HK-2 (cell line): ENCODE results near the gene COL8A1.
A peak's percentile ranks its signal among the peaks of the same experiment; 100 is the strongest.

Source experiments
- DNase-seq: peaks from one replicate; pipeline ENCODE4 v3.0.0-alpha.2; 2018; ENCODE audit not compliant: unreplicated experiment

The COL8A1 gene

GRCh38 chr3:99670556-99670950, 32.2 kb downstream of the COL8A1 start:
- no peak for DNase-seq

GRCh38 chr3:99674086-99674789, 35.8 kb downstream of the COL8A1 start:
- DNase-seq = no peak

DNA sequence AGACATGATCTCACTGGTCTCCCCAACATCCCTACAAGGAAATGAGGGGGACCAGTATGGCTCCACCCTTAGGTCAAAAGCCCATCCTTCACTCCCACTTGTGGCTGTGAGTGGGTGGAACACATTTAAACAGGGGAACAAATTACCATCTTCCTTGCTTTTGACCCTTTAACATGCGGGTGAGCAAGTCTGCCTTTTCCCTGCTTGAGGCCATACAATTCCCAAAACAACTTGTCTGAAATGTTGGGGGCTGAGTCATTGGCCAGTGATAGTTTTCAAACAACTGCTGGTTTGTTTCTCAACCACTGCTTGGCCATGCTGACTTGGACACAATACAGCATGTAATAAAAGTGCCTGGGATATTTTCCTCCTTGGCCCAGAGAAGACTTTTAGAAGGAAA, 39.6 kb downstream of the COL8A1 start:
- no peak for DNase-seq

- DNase-seq = no peak
Observed at GRCh38 chr3:99678896-99679295, 40.5 kb downstream of the COL8A1 start.

DNA sequence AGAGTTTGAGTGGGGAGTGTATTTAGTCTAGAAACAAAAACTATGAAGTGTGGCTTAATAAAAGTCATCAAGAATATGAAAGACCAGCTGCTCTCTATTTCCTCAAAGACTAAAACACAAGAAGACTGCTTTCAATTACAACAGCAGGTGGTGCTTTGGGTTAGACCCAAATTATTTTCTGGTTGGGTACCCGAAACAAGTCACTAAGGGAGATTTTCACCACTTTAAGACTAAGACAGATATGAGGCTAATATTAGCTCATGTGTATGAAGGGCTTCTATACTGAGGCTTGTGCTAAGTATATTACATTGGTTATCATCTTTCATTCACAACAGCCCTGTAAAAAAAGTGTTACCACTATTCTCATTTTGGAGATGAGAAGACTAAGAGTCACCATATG, 43.1 kb downstream of the COL8A1 start:
- DNase-seq = no peak

- DNase-seq = no peak
Observed at GRCh38 chr3:99681976-99682375, 43.6 kb downstream of the COL8A1 start.

GRCh38 chr3:99683465-99683864, 45.1 kb downstream of the COL8A1 start:
- no peak for DNase-seq

GRCh38 chr3:99683876-99684275, 45.5 kb downstream of the COL8A1 start:
- no peak for DNase-seq

DNA sequence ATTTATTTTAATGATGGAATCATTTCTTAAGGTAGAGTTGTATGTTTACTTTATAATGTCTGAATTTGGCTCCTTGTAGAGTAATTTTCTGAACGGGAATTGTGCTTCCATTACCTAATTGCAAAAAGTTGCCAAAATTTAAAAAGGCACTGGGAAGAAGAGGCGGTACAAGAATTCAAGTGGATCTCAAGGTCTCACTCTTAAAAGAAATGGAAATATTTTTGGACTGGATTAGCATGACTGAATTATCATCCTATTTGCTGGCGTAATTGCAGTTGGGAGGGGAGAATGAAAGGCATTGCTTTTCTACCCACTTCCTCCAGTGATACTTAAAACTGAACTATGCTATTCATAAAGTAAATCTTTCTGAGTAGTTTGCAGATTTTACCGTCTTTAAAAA, 46.2 kb downstream of the COL8A1 start:
- DNase-seq = no peak

DNA sequence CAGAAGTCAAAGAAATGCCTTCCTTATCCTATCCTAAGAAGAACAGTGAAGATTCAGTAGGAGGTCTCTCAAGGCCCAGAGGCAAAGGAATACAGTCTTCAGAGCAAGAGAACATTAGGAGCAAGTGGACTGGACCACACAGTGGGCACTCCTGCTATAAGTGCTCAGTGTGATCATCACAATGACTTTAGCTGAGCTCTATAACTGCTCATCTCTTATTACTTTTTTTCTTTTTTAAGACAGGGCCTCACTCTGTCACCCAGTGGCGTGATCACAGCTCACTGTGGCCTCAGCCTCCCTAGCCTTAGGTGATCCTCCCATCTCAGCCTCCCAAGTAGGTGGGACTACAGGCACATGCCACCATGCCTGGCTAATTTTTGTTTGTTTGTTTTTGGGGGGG, 48.1 kb downstream of the COL8A1 start:
- DNase-seq = no peak

DNA sequence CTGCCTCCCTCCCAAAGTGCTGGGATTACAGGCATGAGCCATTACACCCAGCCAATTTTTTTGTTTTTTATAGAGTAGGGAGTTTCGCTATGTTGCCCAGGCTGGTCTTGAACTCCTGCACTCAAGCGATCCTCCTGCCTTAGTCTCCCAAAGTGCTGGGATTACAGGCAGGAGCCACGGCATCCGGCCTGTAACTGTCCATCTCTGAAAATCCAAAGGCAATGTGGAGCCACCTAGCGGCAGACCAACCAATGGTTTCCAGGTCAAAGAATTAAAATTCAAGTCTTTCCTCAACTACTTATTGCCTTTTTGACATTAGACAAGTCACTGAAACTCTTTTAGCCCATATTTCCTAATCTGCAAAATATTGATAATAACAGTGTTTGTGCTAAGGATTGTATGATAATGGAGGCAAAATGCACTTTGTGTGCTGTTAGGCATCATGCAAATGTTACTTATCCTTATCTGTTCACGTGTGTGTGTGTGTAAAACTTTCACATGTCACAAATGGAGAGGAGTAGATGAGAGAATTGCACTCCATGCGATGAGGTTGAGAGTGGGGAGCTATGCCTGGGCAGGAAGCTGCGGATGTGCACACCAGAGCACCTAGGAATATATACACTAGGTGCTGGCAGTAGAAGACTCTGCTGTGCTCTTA, 48.7 kb downstream of the COL8A1 start:
- DNase-seq = peak; percentile 61

- DNase-seq = no peak
Observed at GRCh38 chr3:99690761-99691369, 52.5 kb downstream of the COL8A1 start.

GRCh38 chr3:99693636-99694035, 55.2 kb downstream of the COL8A1 start:
- no peak for DNase-seq

GRCh38 chr3:99696497-99696896, 58.1 kb downstream of the COL8A1 start:
- DNase-seq = no peak

DNA sequence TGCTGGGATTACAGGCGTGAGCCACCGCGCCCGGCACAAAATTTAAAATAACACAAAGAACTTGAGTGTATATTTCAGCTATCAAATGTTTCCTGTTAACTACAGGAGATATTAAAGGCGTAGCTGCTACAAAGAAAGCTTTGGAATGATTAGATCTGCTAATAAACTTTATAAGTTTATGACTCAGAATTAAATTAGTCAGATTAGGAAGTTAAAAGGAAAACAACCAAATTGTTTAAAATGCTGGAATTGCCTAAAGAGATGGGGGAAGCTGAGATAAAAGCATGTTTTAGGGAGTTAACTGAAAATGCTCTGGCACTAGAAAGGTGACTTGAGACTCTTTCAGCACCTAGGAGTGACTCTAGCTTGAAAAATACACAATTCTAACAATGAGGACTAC, 58.9 kb downstream of the COL8A1 start:
- DNase-seq = no peak

GRCh38 chr3:99698932-99699331, 60.5 kb downstream of the COL8A1 start:
- no peak for DNase-seq

DNA sequence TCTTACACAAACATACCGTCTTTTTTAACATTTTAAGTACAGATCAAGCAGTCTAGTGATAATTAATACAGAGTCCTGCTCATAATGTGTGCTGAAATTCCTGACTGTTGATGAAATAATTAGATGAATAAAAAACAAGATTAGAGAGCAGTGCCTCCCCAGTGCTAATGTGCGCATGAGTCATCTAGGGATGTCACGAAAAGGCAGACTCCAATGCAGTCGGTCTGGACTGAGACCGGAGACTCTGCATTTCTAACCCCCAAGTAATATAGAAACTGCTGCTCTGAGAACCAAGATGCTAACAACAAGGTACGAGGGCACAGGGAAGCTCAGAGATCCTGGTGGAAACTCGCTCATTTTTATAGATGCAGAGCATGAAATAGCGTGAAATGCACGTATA, 61.4 kb downstream of the COL8A1 start:
- DNase-seq = no peak

DNA sequence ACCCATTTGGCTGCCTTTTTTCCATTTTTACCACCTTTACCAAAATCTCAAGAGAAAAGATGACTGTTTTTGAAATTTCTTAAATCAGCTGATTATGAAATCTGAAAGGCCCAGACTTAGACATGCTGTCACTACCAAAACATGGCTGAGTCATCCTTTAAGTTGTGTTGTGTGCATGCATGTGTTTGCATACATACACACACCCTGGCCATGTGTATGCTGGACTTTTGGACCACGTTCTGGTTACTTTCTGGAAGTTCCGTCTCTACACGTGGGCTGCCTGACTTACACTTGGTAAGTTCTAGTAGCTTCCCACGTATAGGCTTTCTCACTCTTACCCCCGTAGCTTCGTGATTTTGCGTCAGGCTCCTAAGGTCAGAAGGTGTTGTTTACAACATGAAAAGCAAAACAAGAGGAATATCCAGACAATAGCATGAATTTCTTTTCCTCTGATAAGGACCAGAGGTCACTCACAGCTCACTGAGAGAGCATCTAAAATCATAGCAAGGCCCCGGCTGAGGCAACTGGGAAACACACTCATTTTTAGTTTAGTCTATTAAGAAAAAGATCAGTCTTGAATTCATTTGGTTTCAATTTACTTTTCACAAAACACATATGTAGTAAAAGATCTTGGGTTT, 62.4 kb downstream of the COL8A1 start:
- no peak for DNase-seq

- DNase-seq = no peak
Observed at GRCh38 chr3:99702953-99703943, 64.9 kb downstream of the COL8A1 start.

DNA sequence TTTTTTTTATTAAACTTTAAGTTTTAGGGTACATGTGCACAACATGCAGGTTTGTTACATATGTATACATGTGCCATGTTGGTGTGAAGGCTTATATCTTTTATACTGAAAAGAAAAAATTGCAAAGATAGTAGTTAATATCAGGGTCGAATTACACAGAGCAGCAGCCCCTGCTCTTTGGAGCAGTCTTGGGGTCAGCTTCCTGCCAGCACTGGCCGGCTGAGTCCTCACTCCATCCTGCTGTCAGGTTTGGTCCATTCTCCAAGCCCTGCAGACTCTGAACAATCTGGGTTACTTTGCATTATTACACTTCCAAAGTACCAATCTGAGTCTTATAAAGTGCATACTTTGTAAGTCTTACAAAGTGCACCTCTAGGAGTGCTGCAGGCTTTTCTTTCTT, 66.0 kb downstream of the COL8A1 start:
- DNase-seq = no peak

DNA sequence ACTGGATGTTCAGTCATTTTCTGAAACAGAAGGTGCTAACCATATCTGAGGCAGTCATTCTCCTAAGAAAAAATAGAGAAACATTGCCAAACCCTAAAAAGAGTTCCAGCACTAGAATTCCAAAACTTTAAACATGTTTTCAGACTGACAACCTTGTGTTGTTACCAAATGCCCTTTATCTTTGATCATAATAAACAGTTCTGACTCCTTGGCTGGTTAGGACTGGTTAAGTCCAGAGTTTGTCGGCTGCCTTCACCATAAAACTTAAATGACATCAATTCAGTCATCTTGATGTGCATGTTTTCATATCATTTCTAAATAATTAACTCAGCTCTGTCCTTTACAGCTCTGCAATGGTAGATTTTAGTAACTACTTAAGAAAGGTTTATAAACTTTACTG, 68.0 kb downstream of the COL8A1 start:
- no peak for DNase-seq
